ENCODE results near the gene TM9SF1.

TM9SF1 gene, protein sequence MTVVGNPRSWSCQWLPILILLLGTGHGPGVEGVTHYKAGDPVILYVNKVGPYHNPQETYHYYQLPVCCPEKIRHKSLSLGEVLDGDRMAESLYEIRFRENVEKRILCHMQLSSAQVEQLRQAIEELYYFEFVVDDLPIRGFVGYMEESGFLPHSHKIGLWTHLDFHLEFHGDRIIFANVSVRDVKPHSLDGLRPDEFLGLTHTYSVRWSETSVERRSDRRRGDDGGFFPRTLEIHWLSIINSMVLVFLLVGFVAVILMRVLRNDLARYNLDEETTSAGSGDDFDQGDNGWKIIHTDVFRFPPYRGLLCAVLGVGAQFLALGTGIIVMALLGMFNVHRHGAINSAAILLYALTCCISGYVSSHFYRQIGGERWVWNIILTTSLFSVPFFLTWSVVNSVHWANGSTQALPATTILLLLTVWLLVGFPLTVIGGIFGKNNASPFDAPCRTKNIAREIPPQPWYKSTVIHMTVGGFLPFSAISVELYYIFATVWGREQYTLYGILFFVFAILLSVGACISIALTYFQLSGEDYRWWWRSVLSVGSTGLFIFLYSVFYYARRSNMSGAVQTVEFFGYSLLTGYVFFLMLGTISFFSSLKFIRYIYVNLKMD

DNA sequence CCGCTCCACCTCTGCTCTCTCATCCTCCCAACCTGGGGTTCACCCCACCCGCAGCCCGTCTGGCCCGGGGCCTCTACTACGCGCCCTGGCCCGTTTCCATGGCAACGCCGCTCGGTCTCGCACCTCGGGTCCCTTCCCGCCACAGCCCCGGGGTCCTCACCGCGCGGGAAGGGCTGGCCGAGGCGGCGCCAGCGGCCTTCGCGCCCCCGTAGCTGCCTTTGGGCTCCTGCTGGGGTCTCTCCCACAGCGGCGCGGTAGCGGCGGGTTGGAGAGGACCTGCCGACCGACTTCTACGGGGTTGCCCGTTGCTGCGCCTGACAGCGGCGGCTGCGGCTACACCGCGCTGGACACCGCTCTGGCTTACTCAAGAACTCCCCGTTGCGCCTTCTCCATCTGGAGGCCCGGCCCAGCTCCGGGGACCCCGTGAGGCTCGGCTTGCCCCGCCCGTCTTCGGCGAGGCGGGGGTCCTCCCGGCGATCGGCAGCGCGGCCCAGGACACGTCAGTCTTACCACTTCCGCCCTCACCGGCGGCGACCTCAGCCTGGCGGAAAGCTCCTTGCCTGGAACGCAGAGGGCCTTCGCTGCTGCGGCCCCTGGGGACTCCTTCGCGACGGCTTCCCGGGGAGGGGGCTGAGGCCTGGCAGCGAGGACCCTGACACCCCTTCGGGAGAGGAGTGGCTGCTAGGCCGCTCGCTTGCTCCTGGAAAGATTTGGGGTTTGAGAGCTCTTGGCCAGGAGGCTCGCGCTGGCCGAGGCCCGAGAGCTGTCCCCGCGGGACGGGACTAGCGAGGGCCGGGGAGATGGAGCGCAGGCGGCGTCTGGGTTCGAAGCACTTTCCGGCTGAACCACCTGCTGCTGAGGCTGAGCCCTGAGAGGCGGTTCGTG, at the start of gene TM9SF1:
Gene TM9SF1 (minus strand): TSS at position 256 of the 885 bp plus-strand sequence. CDS start 422 bp downstream, outside the sequence.
- DNase-seq (ENCODE audit: low spot score): peak; percentile 91

DNA sequence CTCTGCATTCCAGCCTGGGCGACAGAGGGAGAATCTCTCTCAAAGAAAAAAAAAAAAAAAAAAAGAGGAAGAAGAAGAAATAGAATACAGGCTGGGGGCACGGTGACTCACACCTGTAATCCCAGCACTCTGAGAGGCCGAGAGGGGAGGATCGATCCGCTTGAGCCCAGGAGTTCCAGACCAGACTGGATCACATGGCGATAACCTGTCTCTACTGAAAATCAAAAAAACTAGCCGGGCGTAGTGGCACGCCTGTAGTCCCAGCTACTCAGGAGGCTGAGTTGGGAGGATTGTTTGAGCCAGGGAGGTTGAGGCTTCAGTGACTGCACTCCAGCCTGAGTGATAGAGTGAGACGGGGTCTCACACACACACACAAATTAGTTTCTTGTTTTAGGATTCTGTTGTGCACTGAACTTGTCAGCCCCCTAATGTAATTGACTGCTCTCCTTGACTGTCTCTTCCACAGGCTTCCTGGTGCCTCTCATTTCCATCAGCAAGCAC, 48.1 kb upstream of the TM9SF1 start:
- peak; percentile 74 for DNase-seq (ENCODE audit: low spot score)

DNA sequence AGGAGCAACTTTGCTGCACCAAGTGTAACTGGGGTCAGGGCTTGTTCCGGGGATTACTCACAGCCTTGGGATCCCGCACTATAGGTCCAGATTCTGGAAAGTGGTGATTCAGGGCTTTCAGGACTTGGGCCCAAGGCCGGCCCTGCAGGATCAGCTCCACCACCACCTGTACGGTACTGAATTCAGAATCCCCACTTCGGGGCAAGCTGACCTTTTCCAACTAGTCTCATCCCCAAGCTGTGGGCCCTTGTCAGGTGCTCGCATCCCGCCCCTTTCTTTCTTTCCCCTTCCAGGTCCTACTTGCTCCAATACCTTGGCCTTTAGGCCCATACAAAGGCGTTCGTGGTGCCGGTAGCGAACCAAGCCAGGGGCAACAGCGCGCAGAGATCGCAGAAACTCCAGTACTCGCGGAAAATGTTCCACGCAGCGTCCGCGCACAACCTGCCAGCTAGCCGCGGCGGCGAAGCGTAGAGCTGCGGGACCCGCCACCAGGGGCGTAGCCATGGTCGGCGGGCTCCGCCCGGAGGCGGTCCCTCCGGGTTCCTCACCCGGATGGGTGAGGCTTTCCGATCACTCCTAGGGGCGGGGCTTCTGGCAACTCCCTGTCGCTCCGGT, 46.7 kb upstream of the TM9SF1 start:
- peak; percentile 93 for DNase-seq (ENCODE audit: low spot score)

DNA sequence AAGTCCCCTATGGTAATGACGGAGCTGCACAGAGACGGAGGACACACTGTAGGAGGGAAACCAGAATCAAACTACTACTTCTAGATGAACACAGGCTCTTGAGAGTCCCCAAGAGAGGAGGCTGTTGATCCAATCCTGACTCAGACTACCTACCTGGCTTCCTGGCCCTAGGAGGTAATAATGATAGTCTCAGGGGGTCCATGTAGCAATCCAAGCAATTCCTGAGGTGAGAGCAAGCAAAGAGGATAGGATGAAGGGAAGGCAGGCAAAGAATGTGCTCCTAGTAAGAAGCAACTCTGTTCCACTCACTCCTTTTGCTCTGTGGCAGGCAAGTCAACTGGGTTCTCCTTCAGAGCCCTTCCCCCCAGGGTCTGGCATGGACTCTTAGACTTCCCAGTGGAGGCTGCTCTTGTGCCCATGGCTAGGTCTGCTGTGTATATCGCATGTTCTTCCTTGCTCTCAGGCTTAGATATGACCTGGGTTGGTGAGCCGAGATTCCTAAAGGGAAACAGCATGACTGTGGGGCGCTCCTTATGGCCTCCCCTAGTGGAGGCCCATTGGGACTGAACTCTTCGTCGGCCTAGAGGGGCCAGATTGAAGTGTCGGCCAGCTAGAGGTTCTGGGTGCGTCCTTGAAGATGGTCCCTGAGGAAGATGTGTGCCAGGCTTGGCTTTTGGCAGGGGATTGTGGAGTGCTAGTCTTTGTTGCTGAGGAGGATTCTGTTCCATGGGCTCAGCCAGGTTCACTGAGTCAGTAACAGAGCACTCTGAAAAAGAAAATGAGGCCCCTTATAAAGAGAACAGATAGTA, 45.1 kb upstream of the TM9SF1 start:
- no peak for DNase-seq (ENCODE audit: low spot score)

DNA sequence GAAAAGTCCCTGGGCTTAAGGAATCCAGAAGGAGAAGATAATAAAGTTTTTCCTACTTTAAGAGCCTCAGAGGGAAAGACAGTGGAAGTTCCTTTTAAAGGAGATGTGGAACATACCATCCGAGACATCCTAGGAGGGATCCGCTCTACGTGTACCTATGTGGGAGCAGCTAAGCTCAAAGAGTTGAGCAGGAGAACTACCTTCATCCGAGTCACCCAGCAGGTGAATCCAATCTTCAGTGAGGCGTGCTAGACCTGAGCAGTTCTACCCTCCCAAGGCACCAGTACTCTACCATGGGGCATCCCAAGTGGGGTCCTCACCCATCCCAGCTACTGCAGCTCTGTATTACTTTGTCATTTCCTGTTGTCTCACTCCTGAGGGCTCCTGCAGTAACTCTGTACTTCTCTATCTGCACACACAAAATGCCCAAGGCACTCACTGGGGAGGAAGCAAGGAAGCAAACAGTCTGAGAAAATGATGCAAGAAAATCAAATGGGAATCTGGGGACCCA, 43.3 kb upstream of the TM9SF1 start:
- no peak for DNase-seq (ENCODE audit: low spot score)

DNA sequence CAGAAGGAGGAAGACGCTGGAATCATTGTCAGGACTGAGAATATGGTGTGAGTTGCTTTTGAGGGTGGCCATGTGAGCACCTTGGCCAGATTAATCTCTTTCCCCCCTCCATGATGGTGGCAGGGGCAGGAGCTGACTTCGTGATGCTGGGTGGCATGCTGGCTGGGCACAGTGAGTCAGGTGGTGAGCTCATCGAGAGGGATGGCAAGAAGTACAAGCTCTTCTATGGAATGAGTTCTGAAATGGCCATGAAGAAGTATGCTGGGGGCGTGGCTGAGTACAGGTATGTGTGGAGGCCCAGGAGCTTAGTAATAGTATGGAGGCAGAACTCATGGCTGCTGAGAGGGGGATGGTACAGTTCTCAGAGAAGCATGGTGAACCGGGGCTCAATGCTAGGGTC, 42.9 kb upstream of the TM9SF1 start:
- DNase-seq (ENCODE audit: low spot score): peak; percentile 91

DNA sequence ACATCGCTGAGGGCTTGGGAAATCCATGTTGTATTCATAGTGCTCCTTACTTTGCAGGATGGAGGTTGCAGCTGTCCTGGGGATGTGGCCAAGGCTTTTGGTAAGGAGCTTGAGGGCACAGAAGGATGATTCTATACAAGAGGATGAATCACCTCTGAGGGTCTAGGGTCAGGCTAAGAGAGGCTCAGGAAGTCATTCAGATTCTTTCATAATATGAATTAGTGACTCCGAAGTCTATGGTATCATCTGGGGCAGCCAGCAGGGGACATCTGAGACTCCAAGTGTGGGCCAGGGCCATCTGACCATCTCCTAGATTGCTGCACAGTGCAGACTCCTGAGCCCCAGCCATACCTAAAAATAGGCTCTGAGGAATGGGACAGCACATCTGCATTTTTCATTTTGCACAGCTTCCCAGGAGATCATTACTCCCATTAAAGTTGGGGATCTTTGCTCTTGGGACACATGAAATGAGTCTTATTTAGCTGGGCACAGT, 42.3 kb upstream of the TM9SF1 start:
- no peak for DNase-seq (ENCODE audit: low spot score)

DNA sequence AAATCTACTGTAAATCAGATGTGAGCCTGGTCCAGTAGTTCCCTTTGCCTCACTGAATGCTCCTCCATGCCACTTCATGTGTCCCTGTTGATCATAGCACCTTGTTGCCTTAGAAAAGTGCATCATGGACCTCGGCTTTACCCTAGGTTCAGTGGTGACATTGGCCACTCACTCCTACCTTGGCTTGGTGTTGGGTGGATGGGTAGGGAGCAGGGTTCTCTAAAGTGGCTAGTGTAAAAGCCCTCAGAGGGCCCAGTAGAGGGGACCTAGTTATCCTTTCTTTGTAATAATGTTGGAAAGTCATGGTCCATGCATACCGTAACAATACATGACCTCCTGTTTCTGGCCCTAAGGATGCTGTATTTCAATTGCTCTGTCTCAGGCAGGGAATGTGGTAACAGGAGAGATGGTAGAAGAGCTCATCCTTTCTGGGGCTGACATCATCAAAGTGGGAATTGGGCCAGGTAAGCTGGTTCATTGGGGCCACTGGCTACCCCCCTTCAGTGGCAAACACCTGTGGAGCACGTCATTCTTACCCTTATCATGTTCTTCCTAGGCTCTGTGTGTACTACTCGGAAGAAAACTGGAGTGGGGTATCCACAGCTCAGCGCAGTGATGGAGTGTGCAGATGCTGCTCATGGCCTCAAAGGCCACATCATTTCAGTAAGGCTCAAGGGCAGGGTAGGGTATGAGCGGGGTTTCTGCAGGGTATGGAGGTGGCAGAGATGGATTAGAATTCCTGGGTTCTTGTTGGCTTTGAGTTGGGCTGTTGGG, 41.6 kb upstream of the TM9SF1 start:
- no peak for DNase-seq (ENCODE audit: low spot score)

DNA sequence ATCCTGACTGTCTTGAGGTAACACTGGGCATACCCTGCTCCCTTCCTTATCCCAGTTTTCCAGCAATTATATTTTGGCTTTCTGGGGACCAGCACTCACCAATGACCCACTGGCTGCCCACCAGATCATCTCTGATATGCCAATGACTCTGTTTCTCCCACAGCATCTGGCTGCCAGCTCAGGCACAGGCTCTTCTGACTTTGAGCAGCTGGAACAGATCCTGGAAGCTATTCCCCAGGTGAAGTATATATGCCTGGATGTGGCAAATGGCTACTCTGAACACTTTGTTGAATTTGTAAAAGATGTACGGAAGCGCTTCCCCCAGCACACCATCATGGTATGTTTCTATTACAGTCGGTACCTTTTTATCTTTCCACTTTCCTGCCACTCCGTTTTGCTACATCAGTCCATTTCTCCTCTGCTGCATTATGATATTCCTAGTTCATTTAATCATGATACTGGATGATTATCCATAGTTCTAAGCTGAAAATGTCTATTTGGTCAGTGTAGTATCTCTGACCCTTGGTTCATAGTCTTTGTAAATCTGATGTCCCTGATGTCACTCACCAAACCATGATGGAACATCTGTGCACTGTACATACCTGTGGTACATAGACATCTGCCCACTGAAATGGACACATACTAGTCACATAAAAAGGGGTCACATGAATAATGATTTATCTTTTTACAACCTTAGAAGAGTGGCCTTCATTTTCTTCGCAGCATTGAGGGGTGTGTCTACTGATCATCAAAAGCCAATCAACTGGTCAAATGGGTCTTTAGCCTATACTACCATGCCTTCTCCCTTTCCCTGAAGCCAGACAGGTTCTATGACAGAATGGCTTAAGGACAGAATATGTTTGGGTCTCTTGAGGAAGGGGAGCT, 40.8 kb upstream of the TM9SF1 start:
- no peak for DNase-seq (ENCODE audit: low spot score)

DNA sequence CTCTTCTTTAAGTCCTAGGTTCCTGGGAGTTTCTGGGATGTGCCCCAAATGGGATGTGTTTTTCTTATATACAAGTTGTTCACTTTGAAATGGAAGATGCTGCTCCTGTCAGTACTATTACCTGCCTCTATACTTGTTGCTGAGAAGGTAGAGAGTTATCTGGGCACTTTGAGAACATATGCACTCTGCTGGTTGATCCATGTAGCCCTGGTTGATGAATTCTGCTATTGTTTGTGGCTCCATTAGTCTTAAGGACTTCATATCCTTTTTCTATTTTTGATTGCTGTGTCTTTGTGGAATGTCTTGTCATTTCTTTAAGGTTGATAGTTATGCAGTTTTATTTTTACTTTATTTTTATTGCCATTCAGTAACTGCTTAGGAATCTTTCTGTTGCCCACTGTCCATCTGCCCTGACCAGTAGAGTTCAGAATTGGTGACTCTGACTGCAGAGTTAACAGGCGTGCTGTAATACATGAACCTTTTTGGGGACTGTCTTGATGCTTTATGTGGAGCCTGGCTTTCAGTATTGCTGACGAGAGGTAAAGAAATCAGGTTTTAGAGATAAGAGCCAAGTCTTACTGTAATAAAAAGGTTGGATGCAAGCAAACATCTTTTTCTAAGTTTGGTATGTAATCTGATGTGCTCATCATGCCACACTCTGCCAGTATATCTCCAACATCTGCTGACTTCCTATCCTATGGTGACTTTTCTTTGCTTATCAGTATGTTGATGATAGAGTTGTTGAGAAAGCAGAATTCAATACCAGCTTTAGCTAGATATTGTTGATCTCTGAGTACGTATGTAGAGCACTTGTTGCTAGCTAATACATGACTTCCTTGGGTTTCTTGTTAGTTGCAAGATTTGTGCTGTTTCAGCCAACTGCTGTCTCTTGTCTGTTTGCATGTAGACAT, 39.1 kb upstream of the TM9SF1 start:
- DNase-seq (ENCODE audit: low spot score): no peak

DNA sequence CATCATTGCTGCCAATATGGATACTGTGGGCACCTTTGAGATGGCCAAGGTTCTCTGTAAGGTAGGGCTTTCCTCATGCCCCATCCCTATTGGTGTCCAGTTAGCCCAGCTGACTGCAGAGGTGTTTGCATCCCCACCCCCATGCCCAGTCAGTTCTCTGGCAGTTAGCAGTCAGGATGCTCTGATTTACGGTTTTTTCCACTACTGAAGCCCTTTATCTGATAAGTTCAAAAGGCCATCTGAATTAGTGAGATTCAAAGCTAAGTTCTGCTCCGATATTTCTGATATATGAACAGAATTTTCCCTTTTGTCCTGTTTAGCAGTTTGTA, 38.3 kb upstream of the TM9SF1 start:
- no peak for DNase-seq (ENCODE audit: low spot score)

DNA sequence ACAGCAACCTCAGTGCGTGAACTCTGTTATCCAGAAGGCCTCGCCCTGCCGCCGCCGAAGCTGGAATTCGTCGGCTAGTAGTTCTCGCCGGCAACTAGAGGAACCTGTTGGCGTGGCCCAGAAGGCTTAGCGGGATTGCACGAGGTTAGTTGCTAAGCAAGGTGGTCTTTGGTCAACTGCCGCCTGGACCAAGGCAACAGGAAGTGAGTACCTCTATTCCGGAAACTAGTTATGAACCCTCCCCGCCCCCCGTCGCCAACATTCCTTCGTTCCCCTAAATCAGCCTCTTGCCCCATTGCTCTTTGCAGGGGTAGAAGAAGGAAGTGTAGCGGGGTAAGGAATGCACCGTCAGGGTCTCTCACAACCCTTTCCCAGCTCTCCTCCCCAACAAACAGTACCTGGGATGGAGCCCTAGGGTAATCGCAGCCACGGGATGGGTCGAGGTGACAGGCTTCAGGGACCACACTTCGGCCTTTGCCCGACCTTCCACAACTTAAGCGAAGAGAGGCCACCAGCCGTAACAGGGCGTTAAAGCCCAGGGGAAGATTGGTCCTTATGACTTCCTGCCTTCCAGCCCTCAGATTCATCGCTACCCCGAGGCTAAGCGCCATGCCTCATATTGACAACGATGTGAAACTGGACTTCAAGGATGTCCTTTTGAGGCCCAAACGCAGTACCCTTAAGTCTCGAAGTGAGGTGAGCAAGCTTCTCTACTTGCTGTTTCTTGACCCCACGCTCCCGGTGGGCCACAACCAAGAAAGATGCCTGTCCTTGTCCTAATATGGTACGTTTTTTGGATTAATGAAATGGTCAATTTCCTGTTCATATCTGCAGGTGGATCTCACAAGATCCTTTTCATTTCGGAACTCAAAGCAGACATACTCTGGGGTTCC, 37.6 kb upstream of the TM9SF1 start, which contains the start of gene GMPR2:
Gene GMPR2 (plus strand): TSS at position 285 of the 893 bp plus-strand sequence. CDS start 325 bp downstream, at position 610.
- no peak for DNase-seq (ENCODE audit: low spot score)

DNA sequence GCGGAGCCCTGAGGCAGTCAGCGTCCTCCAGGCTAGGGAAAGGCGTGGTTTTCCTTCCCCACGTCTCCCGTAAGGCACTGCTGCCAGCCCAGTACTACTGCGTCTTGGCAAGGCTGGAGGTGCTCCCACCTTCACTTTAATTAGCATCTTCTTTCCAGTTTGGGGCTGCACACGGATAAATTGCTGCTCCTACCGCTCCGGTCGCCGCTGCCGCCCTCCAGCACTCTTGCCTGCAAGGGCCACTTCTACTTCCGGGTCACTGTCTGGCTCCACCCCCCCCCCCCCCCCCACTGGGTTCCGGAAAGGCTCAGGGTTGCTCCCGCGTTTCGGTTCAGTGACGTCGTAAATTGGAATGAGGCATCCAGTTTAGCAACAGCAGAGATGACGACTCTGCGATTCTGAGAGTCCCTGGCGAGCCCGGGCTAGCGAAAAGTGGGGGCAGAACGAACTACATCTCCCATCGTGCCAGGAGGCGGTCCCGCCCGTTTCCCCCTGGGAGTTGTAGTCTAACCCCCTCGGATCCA, 36.9 kb upstream of the TM9SF1 start, which contains the start of gene NEDD8:
Gene NEDD8 (minus strand): TSS at position 247 of the 524 bp plus-strand sequence. CDS start 100 bp downstream, at position 147.
- DNase-seq (ENCODE audit: low spot score): peak; percentile 96

DNA sequence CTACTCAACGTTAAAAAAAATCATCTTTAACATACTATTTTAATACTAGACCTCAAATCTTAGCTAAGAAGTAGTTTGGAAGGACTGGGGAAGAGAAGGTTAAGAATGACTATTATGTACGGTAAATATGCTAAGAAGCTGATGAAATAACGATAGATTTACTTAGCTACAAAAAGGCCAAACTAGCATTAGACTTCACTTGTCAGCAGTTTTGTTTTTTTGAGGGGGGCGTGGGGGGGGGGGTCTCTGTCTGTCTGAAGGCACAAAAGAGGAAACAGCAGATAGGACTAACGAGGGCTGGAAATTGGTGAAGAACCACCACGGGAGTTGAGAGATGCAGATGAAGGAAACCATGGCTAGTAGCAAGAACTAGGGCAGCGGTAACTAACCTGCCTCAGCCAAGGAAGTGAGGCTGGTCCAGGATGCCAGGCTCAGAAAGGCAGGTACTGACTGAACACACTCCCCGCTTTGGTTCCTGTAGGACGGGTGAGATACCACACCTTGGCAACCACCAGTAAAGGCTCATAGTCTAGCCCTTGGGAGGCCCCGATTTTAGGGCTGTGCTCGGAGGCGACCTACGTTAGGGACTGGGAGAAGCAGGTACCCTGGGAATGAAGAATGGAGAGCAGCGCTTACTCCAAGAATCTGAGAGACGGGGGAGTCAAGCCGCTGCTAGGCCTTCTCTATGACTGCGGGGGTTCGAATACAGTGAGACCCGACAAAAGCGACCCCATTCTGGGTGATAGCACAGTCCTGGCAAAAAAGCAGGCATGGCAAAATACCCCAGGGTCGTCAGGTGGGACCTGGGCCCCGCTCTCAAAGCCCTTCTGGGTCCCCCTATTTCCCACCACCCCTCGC, 36.3 kb upstream of the TM9SF1 start:
- DNase-seq (ENCODE audit: low spot score): peak; percentile 36

DNA sequence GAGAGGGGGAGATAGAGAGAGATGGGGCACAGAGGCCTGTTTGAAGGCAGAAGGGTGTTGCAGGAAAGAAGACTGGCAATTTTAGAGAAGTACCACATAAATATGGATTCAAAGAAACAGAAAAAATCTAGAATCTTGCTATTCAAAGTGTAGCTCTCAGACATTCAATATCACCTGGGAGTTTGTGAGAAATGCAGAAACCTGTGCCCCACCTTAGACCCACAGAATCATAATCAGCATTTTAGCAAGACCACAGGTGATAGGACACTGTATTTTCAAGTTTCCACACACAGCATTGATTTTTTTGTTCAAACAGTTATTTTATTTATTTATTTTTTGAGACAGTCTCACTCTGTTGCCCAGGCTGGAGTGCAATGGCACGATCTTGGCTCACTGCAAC, 33.7 kb upstream of the TM9SF1 start:
- no peak for DNase-seq (ENCODE audit: low spot score)

Measured in kidney tubule cell (primary cell).